ENCODE measurements around the gene POT1.

The POT1 gene

DNA sequence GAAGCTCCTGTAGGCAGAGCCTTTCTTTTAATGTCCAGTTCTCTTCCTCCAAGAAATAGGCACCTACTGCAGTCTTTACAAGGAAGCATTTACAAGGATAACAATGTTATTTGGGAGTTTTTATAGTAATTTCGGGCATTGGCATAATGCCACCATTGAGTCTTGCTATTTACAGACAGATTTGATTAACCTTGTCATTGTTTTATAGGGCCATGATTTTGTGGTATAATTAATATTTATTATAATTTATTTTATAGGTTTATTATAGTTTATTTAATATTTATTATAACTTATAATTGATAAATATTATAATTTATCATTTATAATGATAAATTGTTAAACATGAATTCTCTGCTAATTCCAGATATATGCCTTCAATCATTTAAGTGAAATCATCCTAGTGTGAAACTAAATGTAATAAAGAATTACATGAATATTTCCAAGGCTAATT, 573 bp upstream of the POT1 start:
- TF ChIP-seq, protein P1, sequence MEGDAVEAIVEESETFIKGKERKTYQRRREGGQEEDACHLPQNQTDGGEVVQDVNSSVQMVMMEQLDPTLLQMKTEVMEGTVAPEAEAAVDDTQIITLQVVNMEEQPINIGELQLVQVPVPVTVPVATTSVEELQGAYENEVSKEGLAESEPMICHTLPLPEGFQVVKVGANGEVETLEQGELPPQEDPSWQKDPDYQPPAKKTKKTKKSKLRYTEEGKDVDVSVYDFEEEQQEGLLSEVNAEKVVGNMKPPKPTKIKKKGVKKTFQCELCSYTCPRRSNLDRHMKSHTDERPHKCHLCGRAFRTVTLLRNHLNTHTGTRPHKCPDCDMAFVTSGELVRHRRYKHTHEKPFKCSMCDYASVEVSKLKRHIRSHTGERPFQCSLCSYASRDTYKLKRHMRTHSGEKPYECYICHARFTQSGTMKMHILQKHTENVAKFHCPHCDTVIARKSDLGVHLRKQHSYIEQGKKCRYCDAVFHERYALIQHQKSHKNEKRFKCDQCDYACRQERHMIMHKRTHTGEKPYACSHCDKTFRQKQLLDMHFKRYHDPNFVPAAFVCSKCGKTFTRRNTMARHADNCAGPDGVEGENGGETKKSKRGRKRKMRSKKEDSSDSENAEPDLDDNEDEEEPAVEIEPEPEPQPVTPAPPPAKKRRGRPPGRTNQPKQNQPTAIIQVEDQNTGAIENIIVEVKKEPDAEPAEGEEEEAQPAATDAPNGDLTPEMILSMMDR (conservative IDR thresholded peaks at IDR 0.05) = no peak
- no peak for TF ChIP-seq ZFX (IDR thresholded peaks at IDR 0.05)
- peak overlapping the region; percentile 56; the same call in 1 of the 2 replicates for H3K27ac ChIP-seq

DNA sequence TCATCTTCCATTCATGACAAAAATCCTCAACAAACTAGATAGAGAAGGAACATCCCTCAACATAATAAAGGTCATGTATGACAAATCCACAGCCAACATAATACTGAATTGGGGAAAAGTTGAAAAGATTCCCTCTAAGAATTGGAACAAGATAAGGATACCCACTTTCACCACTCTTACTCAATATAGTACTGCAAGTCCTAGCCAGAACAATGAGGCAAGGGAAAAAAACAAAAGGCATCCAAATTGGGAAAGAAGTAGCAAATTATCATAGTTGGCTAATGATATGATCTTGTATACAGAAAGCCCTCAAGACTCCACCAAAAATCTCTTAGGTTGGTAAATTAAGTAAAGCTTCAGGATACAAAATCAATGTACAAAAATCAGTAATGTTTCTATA, 4.7 kb downstream of the POT1 start:
- no peak for TF ChIP-seq ZFX (IDR thresholded peaks at IDR 0.05)
- TF ChIP-seq, protein P1 (conservative IDR thresholded peaks at IDR 0.05) = no peak
- no peak overlapping the region for H3K27ac ChIP-seq

DNA sequence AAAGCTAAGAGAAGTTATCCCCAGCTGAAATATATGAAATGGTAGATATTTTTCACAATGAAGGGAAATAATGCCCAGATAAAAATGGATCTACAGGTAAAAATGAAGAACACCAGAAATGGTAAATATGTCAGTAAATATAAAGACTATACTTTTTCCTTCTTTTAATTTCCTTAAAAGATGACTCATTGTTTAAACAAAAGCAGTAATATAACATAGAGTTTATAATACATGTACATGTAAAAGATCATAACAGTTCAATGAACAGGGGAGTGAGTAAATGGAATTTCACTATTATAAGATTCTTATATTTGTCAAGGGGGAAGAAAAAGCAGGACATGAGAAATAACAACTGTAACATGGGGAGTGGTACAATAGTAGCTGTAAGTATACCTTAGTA, 7.4 kb downstream of the POT1 start:
- no peak overlapping the region for H3K27ac ChIP-seq
- no peak for TF ChIP-seq ZFX (IDR thresholded peaks at IDR 0.05)
- TF ChIP-seq, protein P1 (conservative IDR thresholded peaks at IDR 0.05) = no peak

DNA sequence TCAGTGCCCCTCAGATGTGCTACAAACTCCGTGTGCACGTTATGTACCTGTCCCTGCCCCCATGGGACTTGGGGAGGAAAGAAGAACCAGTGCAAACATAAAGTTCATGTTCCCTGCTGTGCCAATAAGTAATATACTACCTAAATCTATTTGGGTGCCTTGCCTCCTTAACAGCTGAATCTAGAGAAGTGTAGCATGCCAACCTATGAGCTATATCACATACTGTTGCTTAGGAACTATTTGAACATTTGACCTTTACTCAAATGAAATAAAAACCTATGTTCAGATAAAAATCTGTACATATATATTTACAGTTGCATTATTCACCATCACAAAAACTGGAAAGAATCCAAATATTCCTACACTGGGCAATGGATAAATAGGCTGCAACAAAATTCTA, 9.8 kb downstream of the POT1 start:
- TF ChIP-seq ZFX (IDR thresholded peaks at IDR 0.05) = no peak
- TF ChIP-seq, protein P1 (conservative IDR thresholded peaks at IDR 0.05) = no peak
- peak overlapping the region; percentile 97; the same call in 1 of the 2 replicates for H3K27ac ChIP-seq

DNA sequence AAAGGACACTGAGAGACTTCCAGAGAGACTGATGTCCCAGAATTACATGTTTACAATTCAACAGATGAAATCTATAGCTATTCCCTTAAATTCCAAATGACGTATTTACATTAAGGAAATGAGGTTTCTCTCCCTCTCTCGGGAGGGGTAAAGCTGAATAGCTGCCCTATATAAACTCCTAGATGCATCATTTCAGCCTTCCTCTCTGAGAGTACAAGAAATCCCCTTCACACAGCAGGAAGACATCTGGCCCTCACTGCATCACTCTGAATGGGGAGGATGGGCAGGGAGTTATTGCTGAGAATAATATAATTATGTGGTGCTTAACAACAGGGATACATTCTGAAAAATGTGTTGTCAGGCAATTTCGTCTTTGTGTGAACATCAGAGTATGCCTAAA, 11.0 kb downstream of the POT1 start:
- H3K27ac ChIP-seq = peak overlapping the region; percentile 55; the same call in 1 of the 2 replicates
- no peak for TF ChIP-seq ZFX (IDR thresholded peaks at IDR 0.05)
- TF ChIP-seq, protein P1 (conservative IDR thresholded peaks at IDR 0.05) = no peak

DNA sequence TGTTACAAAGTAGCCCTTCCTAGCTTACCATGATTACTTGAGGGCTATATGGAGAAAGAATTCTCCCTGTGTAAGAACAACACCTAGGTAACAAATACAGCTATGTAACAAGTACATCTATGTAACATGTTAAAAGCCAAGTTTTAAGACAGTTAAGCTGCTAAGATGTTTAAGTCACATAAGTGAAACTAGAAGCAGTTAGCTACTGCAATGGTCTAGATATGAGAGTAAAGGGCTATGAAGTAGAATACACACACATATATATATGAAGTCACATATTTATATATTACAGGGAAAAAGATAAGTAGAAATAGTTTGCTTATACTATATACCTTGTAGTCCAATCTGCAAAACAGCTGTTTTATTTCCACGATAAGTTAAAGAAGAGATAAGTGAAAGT, 14.4 kb downstream of the POT1 start:
- TF ChIP-seq, protein P1 (conservative IDR thresholded peaks at IDR 0.05) = no peak
- TF ChIP-seq ZFX (IDR thresholded peaks at IDR 0.05) = no peak
- H3K27ac ChIP-seq = no peak overlapping the region

DNA sequence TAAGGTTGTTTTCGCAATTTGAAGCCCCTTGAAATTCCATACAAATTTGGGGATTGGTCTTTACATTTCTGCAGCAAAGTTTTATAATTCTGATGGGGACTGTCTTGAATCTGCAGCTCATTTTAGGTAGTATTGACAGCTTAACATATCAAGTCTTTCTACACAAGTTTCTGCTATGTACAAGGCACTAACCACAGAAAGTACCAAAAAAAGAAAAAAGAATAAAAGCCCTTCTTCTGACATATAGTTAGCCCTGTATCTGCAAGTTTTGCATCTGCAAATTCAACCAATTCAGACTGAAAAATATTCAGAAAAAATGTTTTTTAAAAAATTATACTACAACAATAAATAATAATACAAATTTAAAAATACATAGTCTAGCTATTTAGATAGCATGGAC, 15.3 kb downstream of the POT1 start:
- TF ChIP-seq ZFX (IDR thresholded peaks at IDR 0.05) = no peak
- TF ChIP-seq, protein P1 (conservative IDR thresholded peaks at IDR 0.05) = no peak
- no peak overlapping the region for H3K27ac ChIP-seq

All from C4-2B (cell line).